ENCODE measurements around the gene MRPL53.
A peak's percentile ranks its signal among the peaks of the same experiment; 100 is the strongest.

The MRPL53 gene

GRCh38 chr2:74457129-74457548, 15.3 kb downstream of the MRPL53 start:
- no peaks in the 10 kb centered on the region for H3K9me2 ChIP-seq (replicated peaks; ENCODE audit: insufficient read depth, low read length)
- H4K20me1 ChIP-seq (ENCODE audit: low read depth, low read length), result no peaks in the 10 kb centered on the region
- TF ChIP-seq EZH2phosphoT487 (conservative IDR thresholded peaks at IDR 0.05; ENCODE audit: low read length) (no peak), CTCF (IDR thresholded peaks at IDR 0.05; ENCODE audit: insufficient read depth, low read length, poor library complexity, severe bottlenecking) (no peak)
- H2AFZ ChIP-seq (ENCODE audit: low read depth, low read length, severe bottlenecking), result peak overlapping the region; percentile 28
- peak overlapping the region; percentile 64 for H3K4me3 ChIP-seq (ENCODE audit: insufficient read depth, low read length, poor library complexity, severe bottlenecking)
- no peaks in the 10 kb centered on the region for H3K9me3 ChIP-seq (ENCODE audit: insufficient read depth, low read length)
- peak overlapping the region; percentile 87 for H3K27ac ChIP-seq (ENCODE audit: low read depth, low read length)
- H3K4me2 ChIP-seq (ENCODE audit: low read depth, low read length, poor library complexity, severe bottlenecking), result peak overlapping the region; percentile 86
- no peaks in the 10 kb centered on the region for H3K36me3 ChIP-seq (ENCODE audit: low read length)
- H3K79me2 ChIP-seq (ENCODE audit: insufficient read depth, low read length), result 0 out of 2 replicates have a peak, but pooled peaks cover 6% of the 10 kb centered on the region
- H3K27me3 ChIP-seq (ENCODE audit: low read length), result no peaks in the 10 kb centered on the region
- H3K9ac ChIP-seq (ENCODE audit: low read length), result peak overlapping the region; percentile 77
- peaks cover 29% of the 10 kb centered on the region for H3F3A ChIP-seq (ENCODE audit: insufficient read depth)

- TF ChIP-seq CTCF (IDR thresholded peaks at IDR 0.05; ENCODE audit: insufficient read depth, low read length, poor library complexity, severe bottlenecking) (no peak), EZH2phosphoT487 (conservative IDR thresholded peaks at IDR 0.05; ENCODE audit: low read length) (no peak)
- Histone ChIP-seq H3K27ac (ENCODE audit: low read depth, low read length) (no peak within 1 kb of the TSS), H3K9me2 (replicated peaks; ENCODE audit: insufficient read depth, low read length) (no peaks in the 10 kb centered on the region)
Observed at GRCh38 chr2:74454654-74455511, 17.6 kb downstream of the MRPL53 start, which contains the start of gene INO80B. Gene INO80B (plus strand): TSS chr2:74455087. CDS start chr2:74455117, 30 bp downstream.

GRCh38 chr2:74450570-74451190, 21.8 kb downstream of the MRPL53 start:
- H3K27ac ChIP-seq (ENCODE audit: low read depth, low read length), result no peak overlapping the region
- no peak overlapping the region for H2AFZ ChIP-seq (ENCODE audit: low read depth, low read length, severe bottlenecking)
- H3K4me3 ChIP-seq (ENCODE audit: insufficient read depth, low read length, poor library complexity, severe bottlenecking), result no peak overlapping the region
- H4K20me1 ChIP-seq (ENCODE audit: low read depth, low read length), result no peaks in the 10 kb centered on the region
- H3K27me3 ChIP-seq (ENCODE audit: low read length), result no peaks in the 10 kb centered on the region
- H3K36me3 ChIP-seq (ENCODE audit: low read length), result no peaks in the 10 kb centered on the region
- 0 out of 2 replicates have a peak, but pooled peaks cover 1% of the 10 kb centered on the region for H3K79me2 ChIP-seq (ENCODE audit: insufficient read depth, low read length)
- H3K9me3 ChIP-seq (ENCODE audit: insufficient read depth, low read length), result no peaks in the 10 kb centered on the region
- H3K4me2 ChIP-seq (ENCODE audit: low read depth, low read length, poor library complexity, severe bottlenecking), result no peak overlapping the region
- H3F3A ChIP-seq (ENCODE audit: insufficient read depth), result peaks cover 15% of the 10 kb centered on the region; the same call in 1 of the 2 replicates
- TF ChIP-seq EZH2phosphoT487 (conservative IDR thresholded peaks at IDR 0.05; ENCODE audit: low read length), result no peak
- TF ChIP-seq CTCF (IDR thresholded peaks at IDR 0.05; ENCODE audit: insufficient read depth, low read length, poor library complexity, severe bottlenecking), result no peak
- no peak overlapping the region for H3K9ac ChIP-seq (ENCODE audit: low read length)
- no peaks in the 10 kb centered on the region for H3K9me2 ChIP-seq (replicated peaks; ENCODE audit: insufficient read depth, low read length)

More at GRCh38 chr2:74454654-74455511, 17.6 kb downstream of the MRPL53 start, which contains the start of gene INO80B:
- Histone ChIP-seq H3K9ac (ENCODE audit: low read length) (peak within 1 kb of the TSS; percentile 77), H3K27me3 (ENCODE audit: low read length) (no peaks in the 10 kb centered on the region), H3K36me3 (ENCODE audit: low read length) (no peaks in the 10 kb centered on the region), H3K4me3 (ENCODE audit: insufficient read depth, low read length, poor library complexity, severe bottlenecking) (peak within 1 kb of the TSS; percentile 80), H3F3A (ENCODE audit: insufficient read depth) (peaks cover 29% of the 10 kb centered on the region), H2AFZ (ENCODE audit: low read depth, low read length, severe bottlenecking) (peak within 1 kb of the TSS; percentile 89), H3K79me2 (ENCODE audit: insufficient read depth, low read length) (0 out of 2 replicates have a peak, but pooled peaks cover 6% of the 10 kb centered on the region), H3K4me2 (ENCODE audit: low read depth, low read length, poor library complexity, severe bottlenecking) (peak within 1 kb of the TSS; percentile 86), H3K9me3 (ENCODE audit: insufficient read depth, low read length) (no peaks in the 10 kb centered on the region), H4K20me1 (ENCODE audit: low read depth, low read length) (no peaks in the 10 kb centered on the region)

All from SU-DHL-6 (cell line).